Fibroblast of skin of left biceps (primary cell): ENCODE measurements around the gene PPP2R2C.

Source experiments
- DNase-seq, 2 experiments: peaks; one replicate each; pipeline ENCODE4 v3.0.0-alpha.2; 2013; ENCODE audit warnings: low read depth in 2 of 2

The PPP2R2C gene

DNA sequence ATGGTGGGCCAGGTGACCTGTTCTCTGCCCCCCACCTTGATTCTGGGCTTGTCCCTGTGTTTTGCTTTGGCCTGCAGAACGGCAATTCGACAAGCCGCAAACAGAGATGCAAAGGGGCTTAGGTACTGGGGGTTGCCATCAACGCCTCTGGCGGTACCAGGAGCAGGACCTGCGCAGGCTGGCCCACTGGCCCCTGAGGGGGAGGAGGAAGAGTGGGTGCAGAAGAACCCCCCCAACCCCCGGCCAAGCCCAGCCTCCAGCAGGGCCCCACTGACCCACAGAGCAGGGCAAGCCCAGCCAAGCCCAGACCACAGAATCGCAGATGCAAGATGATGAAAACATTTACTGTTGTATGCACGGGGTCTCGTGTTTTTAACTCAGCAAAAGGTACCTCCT lies 89.4 kb downstream of the PPP2R2C start:
- DNase-seq = no peak

- DNase-seq = no peak
Observed at GRCh38 chr4:6381571-6382123, 90.8 kb downstream of the PPP2R2C start.

GRCh38 chr4:6380746-6381410 lies 91.5 kb downstream of the PPP2R2C start:
- DNase-seq = no peak

GRCh38 chr4:6379767-6380745 lies 92.4 kb downstream of the PPP2R2C start:
- DNase-seq = no peak

GRCh38 chr4:6378493-6379445 lies 93.6 kb downstream of the PPP2R2C start:
- no peak for DNase-seq

- no peak for DNase-seq
Observed at GRCh38 chr4:6377626-6378492, 94.6 kb downstream of the PPP2R2C start.

DNA sequence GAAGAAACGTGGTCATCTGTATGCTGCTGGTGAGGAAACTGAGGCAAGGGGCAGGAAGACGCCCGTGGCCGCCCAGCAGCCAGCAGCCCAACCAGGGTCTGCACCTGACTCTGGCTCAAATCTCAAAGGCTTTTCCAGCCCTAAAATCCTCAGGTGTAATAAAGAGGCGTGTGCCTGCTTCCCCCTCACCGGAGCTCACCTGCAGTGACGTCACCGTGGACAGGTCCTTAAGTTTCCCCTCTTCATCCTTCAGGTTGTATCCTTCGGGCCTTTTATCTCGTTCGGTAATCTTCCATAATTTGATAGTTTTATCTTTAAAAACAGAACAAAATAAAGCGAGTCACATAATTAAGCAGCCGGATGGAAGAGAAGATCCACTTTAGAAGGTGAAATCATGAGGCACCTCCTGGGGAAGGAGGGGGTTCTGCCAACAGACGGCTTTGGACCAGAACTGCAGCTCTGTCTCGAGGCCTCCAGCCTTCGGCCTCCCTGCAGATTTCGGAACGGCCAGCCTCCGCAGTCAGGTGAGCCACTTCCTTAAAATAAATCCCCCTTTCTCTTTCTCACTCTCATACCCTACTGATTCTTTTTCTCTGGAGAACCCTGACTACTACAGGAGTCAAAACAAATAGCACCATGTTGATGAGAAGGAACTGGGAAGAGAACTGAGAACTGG lies 96.7 kb downstream of the PPP2R2C start:
- DNase-seq = no peak

DNA sequence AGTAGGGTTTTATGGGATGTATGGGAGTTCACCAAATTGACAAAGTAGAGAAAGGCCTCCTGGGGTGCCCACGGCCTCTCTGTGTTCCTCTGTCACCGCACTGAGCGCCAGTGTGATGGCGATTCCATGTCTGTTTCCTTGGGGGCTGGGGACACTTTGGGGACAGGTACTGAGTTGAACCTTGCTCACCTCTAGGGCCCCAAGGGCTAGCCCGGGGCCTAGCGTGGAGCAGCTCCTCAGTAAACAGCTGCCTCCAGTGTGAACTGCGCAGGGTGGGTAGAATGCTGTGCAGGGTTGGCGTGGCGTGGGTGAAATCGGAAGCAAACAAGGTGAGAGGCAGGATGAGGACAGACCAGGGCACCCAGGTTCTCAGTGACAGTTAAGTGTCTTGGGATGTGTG lies 97.8 kb downstream of the PPP2R2C start:
- DNase-seq = no peak

DNA sequence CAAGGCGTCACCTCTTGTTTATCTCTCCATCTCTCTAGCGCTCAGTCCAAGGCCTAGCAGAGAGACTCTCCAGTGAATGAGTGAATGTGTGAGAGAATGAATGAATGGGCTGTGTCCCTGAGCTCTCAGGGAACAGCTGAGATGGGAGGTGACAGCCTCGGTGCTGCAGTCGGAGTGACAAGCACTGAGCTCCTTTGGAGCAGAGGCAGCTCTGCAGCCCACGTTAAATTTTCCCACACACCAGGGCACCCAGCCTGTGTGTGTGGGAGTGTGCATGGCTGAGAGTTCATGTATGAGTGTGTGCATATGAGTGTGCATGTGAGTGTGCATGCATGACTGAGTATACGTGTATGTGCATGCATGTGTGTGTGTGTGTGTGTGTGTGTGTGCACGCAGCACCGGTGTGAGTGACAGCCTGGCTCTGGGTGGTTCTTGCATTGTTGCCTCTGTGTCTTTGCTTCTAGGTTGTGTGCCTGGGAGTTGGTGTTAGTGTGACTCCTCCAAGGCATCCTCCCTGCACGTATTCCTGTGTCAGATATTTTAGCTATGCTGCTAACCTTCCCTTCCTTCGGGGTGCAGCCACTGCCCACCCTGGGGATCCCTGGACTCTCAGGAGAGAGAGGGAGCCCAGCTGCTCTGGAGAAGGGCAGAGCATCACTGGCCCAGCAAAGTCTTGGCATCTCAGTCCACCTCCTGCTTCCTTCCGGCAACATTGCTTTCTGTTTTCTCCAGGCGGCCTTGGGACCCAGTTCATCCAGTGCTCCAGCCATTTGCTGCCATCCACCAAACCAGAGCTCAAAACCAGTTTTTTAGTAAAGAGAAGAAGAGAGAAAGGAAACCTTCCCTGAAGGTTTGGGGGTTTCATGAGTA lies 98.6 kb downstream of the PPP2R2C start:
- no peak for DNase-seq

GRCh38 chr4:6372649-6373525 lies 99.5 kb downstream of the PPP2R2C start:
- DNase-seq = no peak

- no peak for DNase-seq
Observed at GRCh38 chr4:6371812-6372211, 100.6 kb downstream of the PPP2R2C start.

- no peak for DNase-seq
Observed at GRCh38 chr4:6371271-6371670, 101.1 kb downstream of the PPP2R2C start.

- DNase-seq = no peak
Observed at GRCh38 chr4:6369924-6370645, 102.3 kb downstream of the PPP2R2C start.

DNA sequence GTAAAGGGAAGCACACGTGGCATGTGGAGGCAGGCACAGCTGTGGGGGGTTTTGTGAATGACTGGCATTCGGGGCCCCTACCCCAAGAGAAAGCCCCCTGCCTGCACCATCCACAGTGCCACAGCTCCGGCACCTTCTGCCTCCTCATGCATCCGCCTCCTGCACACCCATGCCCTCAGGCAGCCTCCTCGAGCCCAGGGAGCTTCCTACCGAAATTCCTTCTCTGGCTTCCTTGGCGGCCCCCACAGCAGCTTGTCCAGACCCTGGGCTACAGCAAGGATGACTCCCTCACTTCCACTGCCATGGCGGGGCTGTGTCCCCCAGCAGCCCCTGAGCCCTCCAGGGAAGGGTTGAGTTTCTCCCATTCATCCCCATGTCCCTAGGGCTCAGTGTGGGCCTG lies 102.9 kb downstream of the PPP2R2C start:
- no peak for DNase-seq

DNA sequence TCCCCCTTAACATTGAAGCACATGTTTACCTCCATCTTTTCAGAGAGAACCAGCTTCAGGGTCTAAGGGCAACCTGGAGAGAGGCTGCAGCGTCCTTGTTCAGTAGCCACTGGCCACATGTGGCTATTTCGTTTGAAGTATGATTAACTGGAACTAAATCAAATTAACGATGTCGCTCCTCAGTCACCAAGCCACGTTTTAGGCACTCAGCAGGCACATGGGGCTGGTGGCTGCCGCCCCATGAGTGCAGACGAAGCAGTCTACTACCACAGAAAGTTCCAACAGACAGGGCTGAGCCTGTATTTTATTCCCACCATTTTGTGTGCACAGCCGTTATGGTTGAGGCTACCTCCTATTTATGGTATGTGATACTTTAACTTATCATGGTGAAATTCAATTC lies 103.4 kb downstream of the PPP2R2C start:
- DNase-seq = no peak

GRCh38 chr4:6368601-6369000 lies 103.8 kb downstream of the PPP2R2C start:
- no peak for DNase-seq

DNA sequence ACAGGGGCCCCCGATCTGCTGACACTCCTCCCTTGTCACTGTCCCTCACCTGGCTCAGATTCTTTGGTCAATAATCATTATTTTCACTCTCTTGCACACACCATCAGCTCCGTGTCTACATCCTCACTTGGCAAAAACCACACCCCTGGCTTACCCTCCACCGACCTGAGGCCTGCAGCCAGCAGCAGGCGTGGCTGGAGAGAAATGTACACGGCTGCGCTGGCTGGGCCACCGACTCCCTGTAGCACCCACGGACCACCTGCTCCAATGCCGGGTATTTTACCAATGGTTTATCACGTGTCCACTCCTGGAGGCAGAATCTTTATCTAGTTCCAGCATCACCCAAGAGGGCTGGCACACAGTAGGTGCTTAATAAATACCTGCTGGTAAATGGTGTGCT lies 104.3 kb downstream of the PPP2R2C start:
- no peak for DNase-seq
